Esophagus muscularis mucosa (tissue), 4 donors: ENCODE data around the gene NEK11. TPM values are rescaled to one million over a fixed set of nuclear protein-coding genes. Genes with fewer than 3 reads are reported as not detected.

ENCODE experiments used
- DNase-seq: peaks from one replicate; pipeline ENCODE4 v3.0.0-alpha.2; 2017; ENCODE audit errors: extremely low spot score
- H3K27ac ChIP-seq, 4 donors: fragments of 200-600 bp; sonication (generic); replicated peaks in 1 of 4; 1 replicate in 3 of 4; 2 replicates in 1 of 4; pipeline ENCODE4 v1.5.1; 2016 to 2019; ENCODE audit warnings: mild to moderate bottlenecking in 1 of 4
- H3K27me3 ChIP-seq, 4 donors: fragments of 200-600 bp; sonication (generic); one replicate each; pipeline versions ENCODE4 v1.5.1 to v1.6.0; 2016 to 2019
- H3K36me3 ChIP-seq, 4 donors: fragments of 200-600 bp; sonication (generic); one replicate each; pipeline ENCODE4 v1.5.1; 2016 to 2019
- H3K4me1 ChIP-seq, 4 donors: fragments of 200-600 bp; sonication (generic); one replicate each; pipeline ENCODE4 v1.5.1; 2016 to 2019
- H3K4me3 ChIP-seq, 4 donors: fragments of 200-600 bp; sonication (generic); 1 replicate in 2 of 4; 2 replicates in 2 of 4; pipeline ENCODE4 v1.5.1; 2016 to 2019; ENCODE audit warnings: mild to moderate bottlenecking in 4 of 4, moderate library complexity in 1 of 4
- H3K9me3 ChIP-seq, 4 donors: fragments of 200-600 bp; sonication (generic); 1 replicate in 3 of 4; 2 replicates in 1 of 4; pipeline ENCODE4 v1.5.1; 2016 to 2019
- EP300 ChIP-seq: sonication (generic); formaldehyde crosslinking; IDR thresholded peaks from one replicate; pipeline ENCODE4 v1.6.1; 2017; ENCODE audit warnings: antibody characterized with exemption
- POLR2A ChIP-seq: fragments of 450-650 bp; IDR thresholded peaks from one replicate; pipeline ENCODE4 v1.6.1; 2017; ENCODE audit warnings: antibody characterized with exemption, moderate library complexity, mild to moderate bottlenecking, low read depth
- POLR2AphosphoS5 ChIP-seq, 2 donors: sonication (generic); formaldehyde crosslinking; IDR thresholded peaks; one replicate each; pipeline ENCODE4 v1.6.1; 2017; ENCODE audit warnings: antibody characterized with exemption in 2 of 2
- WGBS: methylation state at CpG from one replicate; pipeline ENCODE4 v1.1.5; 2018; 5-methylcytosine and 5-hydroxymethylcytosine counted together
- intact Hi-C: fragments of 100-400 bp; cut with DNase I; formaldehyde crosslinking; loops from one replicate; pipeline ENCODE4 v1.15.1; 2023
- total RNA-seq, 4 donors: library from RNA; depleted of rRNA; stranded (reverse); fragments of >200 nt; gene quantifications; one replicate each; pipeline versions ENCODE4 v1.1.0 to v1.2.1, GENCODE V29; 2016
- TF ChIP-seq, protein P1 (sequence below), 3 experiments: fragments of 200-600 bp in 2 of 3; fragments of 450-650 bp in 1 of 3; sonication (generic) in 2 of 3; IDR thresholded peaks; one replicate each; pipeline ENCODE4 v1.5.1; 2017 to 2019; ENCODE audit warnings: antibody characterized with exemption in 3 of 3, mild to moderate bottlenecking in 2 of 3, moderate library complexity in 1 of 3

NEK11 gene
- total RNA-seq, 4 donors from 2014 or later, result 5.4 to 12.0 (median 6.8) TPM

- TF ChIP-seq, protein P1, sequence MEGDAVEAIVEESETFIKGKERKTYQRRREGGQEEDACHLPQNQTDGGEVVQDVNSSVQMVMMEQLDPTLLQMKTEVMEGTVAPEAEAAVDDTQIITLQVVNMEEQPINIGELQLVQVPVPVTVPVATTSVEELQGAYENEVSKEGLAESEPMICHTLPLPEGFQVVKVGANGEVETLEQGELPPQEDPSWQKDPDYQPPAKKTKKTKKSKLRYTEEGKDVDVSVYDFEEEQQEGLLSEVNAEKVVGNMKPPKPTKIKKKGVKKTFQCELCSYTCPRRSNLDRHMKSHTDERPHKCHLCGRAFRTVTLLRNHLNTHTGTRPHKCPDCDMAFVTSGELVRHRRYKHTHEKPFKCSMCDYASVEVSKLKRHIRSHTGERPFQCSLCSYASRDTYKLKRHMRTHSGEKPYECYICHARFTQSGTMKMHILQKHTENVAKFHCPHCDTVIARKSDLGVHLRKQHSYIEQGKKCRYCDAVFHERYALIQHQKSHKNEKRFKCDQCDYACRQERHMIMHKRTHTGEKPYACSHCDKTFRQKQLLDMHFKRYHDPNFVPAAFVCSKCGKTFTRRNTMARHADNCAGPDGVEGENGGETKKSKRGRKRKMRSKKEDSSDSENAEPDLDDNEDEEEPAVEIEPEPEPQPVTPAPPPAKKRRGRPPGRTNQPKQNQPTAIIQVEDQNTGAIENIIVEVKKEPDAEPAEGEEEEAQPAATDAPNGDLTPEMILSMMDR (IDR thresholded peaks at IDR 0.05), result no peak
- TF ChIP-seq POLR2A (no peak), POLR2AphosphoS5 (IDR thresholded peaks at IDR 0.05) (no peak), EP300 (no peak)
- Histone ChIP-seq H3K27ac (no peak overlapping the region), H3K36me3 (peaks cover 0 to 3% (median 0%) of the 10 kb centered on the region in 4 donors), H3K4me3 (no peak overlapping the region), H3K9me3 (peaks cover 0 to 16% (median 0%) of the 10 kb centered on the region in 4 donors), H3K27me3 (no peaks in the 10 kb centered on the region), H3K4me1 (no peaks in the 10 kb centered on the region)
- intact Hi-C loops, result no loop called here
- no peak for DNase-seq
These were observed 99.0 kb downstream of the NEK11 start for GRCh38 chr3:131125684-131126083.

DNA sequence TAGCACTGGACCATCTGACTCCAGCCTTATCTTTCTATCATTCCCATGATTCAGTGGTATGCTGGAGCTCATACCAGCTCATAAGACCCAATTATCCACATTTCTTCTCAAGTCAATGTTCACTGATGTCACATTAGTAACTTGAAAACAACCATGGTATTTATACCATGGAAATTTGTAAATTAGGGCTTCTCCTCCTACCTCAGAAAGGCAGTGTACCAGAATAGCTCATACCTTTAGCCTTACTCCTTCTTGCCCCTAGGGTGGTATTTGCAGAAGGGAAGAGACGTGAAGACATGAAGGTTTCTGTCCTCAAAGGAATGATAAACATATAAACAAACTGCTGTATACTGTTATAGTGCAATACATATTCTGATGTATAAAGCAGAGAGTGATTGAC lies 114.2 kb downstream of the NEK11 start:
- H3K27me3 ChIP-seq, result no peaks in the 10 kb centered on the region
- intact Hi-C loops, result no loop called here
- no peaks in the 10 kb centered on the region for H3K9me3 ChIP-seq
- WGBS, result 95% methylated on average over 1 of the region's 1 CpG
- no peak for DNase-seq
- TF ChIP-seq POLR2A (no peak), EP300 (no peak), POLR2AphosphoS5 (IDR thresholded peaks at IDR 0.05) (no peak)
- TF ChIP-seq, protein P1 (IDR thresholded peaks at IDR 0.05), result no peak
- peaks cover 0 to 4% (median 2%) of the 10 kb centered on the region in 4 donors for H3K36me3 ChIP-seq
- no peaks in the 10 kb centered on the region for H3K4me1 ChIP-seq
- H3K4me3 ChIP-seq, result no peak overlapping the region
- H3K27ac ChIP-seq, result no peak overlapping the region

- Histone ChIP-seq H3K4me3 (no peak overlapping the region), H3K4me1 (no peaks in the 10 kb centered on the region), H3K36me3 (peaks cover 0 to 4% (median 2%) of the 10 kb centered on the region in 4 donors), H3K27ac (no peak overlapping the region), H3K27me3 (no peaks in the 10 kb centered on the region), H3K9me3 (no peaks in the 10 kb centered on the region)
- intact Hi-C loops, result no loop called here
- TF ChIP-seq POLR2A, result no peak
- DNase-seq, result no peak
- 95% methylated on average over 2 of the region's 2 CpGs for WGBS
These were observed 115.1 kb downstream of the NEK11 start for GRCh38 chr3:131141770-131142169.

GRCh38 chr3:131142580-131142979 lies 115.9 kb downstream of the NEK11 start:
- TF ChIP-seq POLR2AphosphoS5 (IDR thresholded peaks at IDR 0.05), result no peak
- Histone ChIP-seq H3K4me3 (no peak overlapping the region), H3K27ac (no peak overlapping the region), H3K4me1 (no peaks in the 10 kb centered on the region), H3K27me3 (no peaks in the 10 kb centered on the region), H3K9me3 (no peaks in the 10 kb centered on the region), H3K36me3 (peaks cover 0 to 4% (median 2%) of the 10 kb centered on the region in 4 donors)
- intact Hi-C loops, result no loop called here
- 85% methylated on average over 1 of the region's 1 CpG for WGBS
- DNase-seq, result no peak

GRCh38 chr3:131143802-131144201 lies 117.1 kb downstream of the NEK11 start:
- no peak for DNase-seq
- Histone ChIP-seq H3K4me1 (no peaks in the 10 kb centered on the region), H3K36me3 (peaks cover 0 to 3% (median 0%) of the 10 kb centered on the region in 4 donors), H3K27ac (no peak overlapping the region), H3K9me3 (no peaks in the 10 kb centered on the region), H3K27me3 (no peaks in the 10 kb centered on the region), H3K4me3 (no peak overlapping the region)
- intact Hi-C loops, result no loop called here
- TF ChIP-seq POLR2A (no peak), POLR2AphosphoS5 (IDR thresholded peaks at IDR 0.05) (no peak), EP300 (no peak)
- TF ChIP-seq, protein P1 (IDR thresholded peaks at IDR 0.05), result no peak
- 89% methylated on average over 1 of the region's 1 CpG for WGBS

GRCh38 chr3:131147534-131147933 lies 120.9 kb downstream of the NEK11 start:
- Histone ChIP-seq H3K36me3 (no peaks in the 10 kb centered on the region), H3K27me3 (no peaks in the 10 kb centered on the region), H3K9me3 (no peaks in the 10 kb centered on the region), H3K27ac (no peak overlapping the region), H3K4me1 (no peaks in the 10 kb centered on the region), H3K4me3 (no peak overlapping the region)
- intact Hi-C loops, result no loop called here
- TF ChIP-seq EP300, result no peak
- TF ChIP-seq POLR2AphosphoS5 (IDR thresholded peaks at IDR 0.05), result no peak
- TF ChIP-seq POLR2A, result no peak
- TF ChIP-seq, protein P1 (IDR thresholded peaks at IDR 0.05), result no peak
- DNase-seq, result no peak
- WGBS, result 69% methylated on average over 3 of the region's 3 CpGs
